ENCODE data around the gene FTSJ1. TPM values are rescaled to one million over a fixed set of nuclear protein-coding genes. Genes with fewer than 3 reads are reported as not detected.

The FTSJ1 gene
- polyA plus RNA-seq, 3 donors = 32.2 to 35.6 (median 34.8) TPM

DNA sequence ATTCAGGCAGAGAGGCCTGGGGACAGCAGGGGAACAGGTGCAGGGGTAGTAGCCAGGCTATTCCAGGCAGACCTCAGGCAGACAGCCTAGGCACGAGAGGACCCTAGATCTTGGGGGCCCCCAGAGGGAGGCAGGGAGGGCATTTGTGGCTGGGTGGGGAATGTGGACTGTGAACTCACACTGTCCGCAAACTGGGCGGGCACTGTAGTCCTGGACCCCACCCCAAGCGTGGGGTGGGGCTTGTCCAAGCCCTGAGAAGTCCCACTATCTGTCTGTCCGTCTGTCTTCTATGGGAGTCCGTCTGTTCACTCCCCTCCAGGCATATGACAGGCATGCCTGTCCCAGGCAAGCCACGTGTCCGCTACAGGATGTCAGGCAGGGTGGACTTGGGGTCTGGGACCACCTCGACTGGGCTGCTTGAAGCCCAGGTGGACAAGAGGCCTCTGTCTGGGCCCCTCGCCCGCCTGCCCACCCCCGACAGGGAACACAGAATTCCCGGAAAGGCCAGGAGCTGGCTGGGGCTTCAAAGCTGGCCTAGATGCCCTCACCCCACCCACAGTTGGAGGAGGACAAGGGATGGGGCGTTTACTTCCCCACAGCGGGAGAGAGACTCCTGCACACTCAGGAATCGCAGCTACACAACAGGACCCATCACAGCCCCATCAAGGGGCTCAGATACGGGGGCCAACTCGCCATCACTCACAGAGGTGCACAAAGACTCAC, 5.7 kb upstream of the FTSJ1 start, which contains the start of gene SLC38A5:
TSS of gene SLC38A5 (minus strand) at position 151 of the 723 bp plus-strand sequence. CDS start 2,336 bp downstream, outside the sequence.
- no peak for DNase-seq (ENCODE audit: low read depth in 3 of 3, low spot score in 2 of 3)

DNA sequence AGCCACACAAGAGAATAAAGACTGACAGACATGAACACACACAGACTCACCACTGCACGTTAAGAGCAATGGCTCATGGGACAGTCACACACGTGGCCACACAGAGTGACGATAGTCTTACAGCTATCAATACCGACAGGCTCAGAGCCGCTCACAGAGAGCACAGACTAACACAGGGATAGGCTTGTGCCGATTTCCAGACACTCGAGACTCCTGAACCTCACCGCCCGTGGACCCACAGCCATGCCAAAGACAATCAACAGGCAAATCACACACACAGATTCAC, 5.2 kb upstream of the FTSJ1 start:
- no peak for DNase-seq (ENCODE audit: low read depth in 3 of 3, low spot score in 2 of 3)

DNA sequence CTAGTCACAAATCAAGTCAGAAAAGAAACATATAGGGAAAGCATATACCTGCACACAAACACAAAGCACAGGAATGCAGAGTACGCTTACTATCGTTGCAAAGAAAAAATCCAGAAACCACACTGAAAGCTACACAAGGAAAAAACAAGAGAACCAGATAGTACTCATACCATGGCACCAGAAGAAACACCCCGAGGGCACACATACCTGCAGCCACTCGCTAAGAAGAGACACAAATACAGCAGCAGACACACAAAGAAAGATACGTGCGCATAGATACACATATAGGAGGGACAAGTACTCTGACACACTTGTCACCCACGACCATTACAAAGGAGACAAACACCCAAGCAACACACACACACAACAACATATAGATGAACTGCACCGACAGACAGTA, 4.5 kb upstream of the FTSJ1 start:
- DNase-seq (ENCODE audit: low read depth in 3 of 3, low spot score in 2 of 3) = no peak

DNA sequence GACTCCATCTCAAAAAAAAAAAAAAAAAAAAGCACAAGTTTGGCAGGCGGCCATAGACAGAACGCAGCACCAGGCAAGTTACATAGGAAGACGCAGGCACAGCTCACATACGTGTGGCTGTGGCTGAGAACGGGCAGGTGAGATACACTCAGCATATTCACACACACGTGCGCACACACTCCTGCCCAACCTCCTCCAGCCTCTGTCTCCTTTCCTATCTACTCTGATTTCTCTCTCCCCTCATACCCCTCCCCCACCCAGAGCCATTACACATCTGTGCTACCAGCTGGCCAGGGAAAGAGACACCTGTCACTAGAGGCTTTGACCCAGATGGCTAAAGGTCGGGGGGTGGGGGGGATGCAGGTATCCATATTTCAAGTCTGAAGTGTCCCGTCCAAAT, 3.8 kb upstream of the FTSJ1 start:
- DNase-seq (ENCODE audit: low read depth in 3 of 3, low spot score in 2 of 3) = no peak

DNA sequence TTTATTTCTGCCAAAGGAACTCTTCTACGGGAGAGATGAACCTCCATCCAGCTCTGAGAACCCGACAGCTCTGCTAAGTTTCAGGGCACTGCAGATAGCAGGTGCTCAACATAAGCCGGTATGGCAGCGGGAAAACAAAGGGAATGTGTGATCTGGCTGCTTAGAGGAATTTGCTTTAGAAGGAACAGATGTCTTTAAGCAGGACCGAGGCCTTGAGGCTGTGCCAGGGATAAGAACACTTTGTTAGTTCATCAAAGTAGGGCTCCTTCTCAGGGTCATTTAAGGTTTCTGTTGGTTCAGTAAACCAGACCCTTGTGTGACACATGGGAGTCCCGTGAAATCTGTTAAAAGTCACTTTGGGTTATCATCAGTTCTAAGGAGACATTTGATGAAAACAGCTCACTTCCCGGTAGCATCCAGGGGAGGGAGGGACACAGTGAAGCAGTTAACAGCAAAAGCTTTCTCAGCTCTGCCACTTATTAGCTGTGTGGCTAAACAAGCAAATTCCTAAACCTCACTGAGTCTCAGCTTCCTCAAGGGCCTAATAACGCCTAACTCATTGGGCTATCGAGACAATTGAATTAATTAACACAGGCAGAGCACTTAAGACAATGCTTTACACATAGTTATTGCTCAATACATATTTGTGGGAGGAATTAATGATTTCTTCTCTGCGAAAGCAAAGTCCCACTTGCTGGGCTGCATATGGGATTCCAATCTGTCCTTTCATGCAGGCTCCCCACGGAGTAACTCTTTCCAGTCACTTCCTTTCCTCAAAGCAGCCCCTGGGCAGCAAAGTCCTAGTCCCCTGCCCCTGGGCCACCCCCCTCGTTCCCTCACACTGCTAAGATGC, 2.9 kb upstream of the FTSJ1 start:
- DNase-seq (ENCODE audit: low read depth in 3 of 3, low spot score in 2 of 3) = no peak

DNA sequence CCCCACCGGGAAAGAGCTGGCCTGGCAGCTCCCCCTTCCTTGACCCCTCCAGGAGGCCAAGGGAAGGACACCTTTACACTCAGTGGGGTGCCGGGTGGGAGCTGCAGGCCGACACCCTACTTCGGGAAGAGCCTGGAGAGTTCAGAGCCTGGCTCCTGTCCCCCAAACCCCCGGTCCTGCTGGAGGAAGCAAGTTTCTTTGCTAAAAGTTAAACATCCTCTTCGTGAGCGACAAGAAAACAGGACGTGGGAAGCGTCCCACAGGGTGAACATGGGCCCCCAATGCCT, 2.4 kb upstream of the FTSJ1 start:
- no peak for DNase-seq (ENCODE audit: low read depth in 3 of 3, low spot score in 2 of 3)

DNA sequence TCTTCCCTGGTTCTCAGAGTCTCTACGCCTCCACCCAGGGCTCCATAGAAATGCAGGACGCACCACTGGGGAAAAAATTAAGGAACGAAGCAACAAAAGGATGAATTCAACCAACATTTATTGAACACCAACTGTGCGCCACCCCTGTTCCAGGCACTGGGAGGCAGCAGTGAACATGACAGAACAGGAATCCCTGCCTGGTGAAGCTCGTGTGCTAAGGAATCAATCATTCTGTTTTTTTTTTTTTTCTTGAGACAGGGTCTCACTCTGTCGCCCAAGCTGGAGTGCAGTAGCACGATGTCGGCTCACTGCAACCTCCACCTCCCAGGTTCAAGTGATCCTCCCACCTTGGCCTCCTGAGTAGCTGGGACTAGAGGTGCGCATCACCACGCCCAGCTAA, 1.9 kb upstream of the FTSJ1 start:
- no peak for DNase-seq (ENCODE audit: low read depth in 3 of 3, low spot score in 2 of 3)

DNA sequence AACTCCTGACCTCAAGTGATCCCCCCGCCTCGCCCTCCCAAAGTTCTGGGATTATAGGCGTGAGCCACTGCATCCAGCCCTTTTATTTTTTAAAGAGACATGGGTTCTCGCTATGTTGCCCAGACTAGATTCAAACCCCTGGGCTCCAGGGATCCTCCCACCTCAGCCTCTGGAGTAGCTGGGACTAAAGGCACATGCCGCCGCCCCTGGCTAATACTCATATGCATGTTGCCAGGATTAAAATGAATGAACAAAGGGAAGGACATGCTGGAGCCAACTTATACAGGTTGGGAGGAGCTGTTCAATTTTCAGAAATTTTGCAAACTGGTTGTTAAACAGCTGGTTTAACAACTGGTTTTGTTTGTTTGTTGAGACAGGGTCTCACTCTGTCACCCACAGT, 1.4 kb upstream of the FTSJ1 start:
- DNase-seq (ENCODE audit: low read depth in 3 of 3, low spot score in 2 of 3) = no peak

DNA sequence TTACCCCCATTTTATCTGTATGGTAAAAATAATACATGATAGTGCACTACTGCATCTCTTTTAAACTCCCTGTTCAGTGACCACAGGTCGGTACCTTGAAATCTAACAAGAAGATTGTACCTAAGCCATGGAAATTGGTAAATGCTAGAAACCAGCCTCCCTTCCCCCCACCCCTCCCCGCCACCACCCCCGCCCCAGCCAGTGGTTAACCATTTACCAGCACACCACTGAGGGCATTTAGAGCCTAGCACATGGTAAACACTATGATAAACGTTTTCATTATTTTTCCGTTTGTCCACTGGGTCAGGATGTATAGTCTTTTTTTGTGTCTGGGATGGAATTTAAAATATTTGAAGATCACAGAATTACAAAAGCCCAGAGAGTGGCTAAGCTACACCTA, 703 bp upstream of the FTSJ1 start:
- no peak for DNase-seq (ENCODE audit: low read depth in 3 of 3, low spot score in 2 of 3)

DNA sequence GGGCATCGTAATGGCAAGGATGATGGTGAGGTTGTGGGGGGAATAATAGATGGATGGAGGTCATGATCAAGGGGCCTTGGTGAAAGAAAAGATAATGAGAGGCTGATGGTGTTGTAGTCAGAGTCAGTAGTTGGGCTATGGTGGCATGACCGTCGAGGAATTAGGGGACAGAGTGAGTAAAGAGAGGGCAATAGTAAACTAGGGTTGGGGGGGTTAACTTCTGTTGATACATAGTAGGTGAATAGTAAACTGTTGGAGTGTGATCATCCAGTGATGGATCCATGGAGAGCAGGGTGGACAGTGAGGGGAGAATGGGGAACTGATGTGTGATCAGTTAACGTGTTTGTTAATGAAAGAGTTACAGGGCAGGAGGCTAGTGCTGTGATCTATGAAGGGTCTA, 920 bp downstream of the FTSJ1 start:
- DNase-seq (ENCODE audit: low read depth in 3 of 3, low spot score in 2 of 3) = no peak

DNA sequence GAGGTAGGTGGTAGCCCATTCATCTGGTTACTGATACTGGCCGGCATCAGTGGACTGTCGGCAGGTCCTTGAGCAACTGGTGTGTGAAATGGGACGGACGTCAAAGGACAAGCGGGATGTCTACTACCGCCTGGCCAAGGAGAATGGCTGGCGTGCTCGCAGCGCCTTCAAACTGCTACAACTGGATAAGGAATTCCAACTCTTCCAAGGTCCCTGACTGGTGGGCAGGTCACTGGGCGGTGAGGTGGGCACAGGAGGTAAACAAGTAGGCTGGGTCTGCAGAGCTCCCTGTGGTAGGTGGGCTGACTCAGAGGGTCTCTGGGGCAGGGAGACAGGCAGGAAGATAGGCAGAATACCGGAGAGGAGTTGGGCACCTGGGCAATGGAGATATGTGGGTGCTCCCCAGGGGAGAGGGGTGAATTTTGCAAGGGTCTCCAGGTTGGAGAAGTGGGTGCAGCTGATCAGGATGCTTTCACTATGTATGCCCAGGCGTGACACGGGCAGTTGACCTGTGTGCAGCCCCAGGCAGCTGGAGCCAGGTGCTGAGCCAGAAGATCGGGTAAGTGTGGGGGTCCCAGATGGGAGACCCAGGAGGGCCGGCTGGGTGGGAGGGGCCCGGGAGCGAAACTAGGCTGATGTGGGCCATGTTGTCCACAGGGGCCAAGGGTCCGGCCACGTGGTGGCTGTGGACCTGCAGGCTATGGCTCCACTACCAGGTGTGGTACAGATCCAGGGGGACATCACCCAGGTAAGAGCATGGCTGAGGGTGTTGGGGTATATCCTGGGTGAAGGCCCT, 2.2 kb downstream of the FTSJ1 start:
- DNase-seq (ENCODE audit: low read depth in 3 of 3, low spot score in 2 of 3) = no peak

DNA sequence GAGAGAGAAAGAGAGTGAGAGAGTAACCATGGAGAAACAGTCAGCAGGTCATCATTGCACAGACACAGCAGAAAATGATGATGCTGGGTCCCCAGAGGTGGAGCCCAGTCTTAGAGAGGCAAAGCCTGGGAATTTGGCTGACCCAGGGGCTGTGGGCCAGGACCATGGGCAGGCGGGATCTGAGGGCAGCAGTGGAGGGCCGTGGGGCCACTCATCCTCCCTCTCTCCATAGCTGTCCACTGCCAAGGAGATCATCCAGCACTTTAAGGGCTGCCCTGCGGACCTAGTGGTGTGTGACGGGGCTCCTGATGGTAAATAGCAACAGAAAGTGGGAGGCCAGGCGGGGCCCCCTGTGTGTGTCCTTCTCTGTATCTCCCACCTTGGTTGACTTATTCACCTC, 2.8 kb downstream of the FTSJ1 start:
- DNase-seq (ENCODE audit: low read depth in 3 of 3, low spot score in 2 of 3) = no peak

DNA sequence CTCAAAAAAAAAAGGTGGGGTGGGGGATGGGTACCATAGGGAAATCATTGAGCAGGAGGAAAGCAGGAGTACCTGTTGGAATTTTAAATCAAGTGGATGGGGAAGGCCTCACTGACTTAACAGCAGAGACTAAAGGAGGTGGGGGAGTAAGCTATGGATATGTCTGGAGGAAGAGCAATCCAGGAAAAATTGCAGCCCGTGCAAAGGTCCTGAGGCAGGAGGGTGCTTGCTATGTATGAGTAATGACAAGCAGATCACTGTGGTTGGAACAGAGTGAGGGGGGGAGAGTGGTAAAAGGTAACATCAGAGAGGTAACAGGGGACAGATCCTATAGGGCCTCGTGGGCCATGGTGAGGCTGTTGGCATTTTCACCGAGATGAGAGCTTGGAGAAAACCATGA, 4.1 kb downstream of the FTSJ1 start:
- no peak for DNase-seq (ENCODE audit: low read depth in 3 of 3, low spot score in 2 of 3)

DNA sequence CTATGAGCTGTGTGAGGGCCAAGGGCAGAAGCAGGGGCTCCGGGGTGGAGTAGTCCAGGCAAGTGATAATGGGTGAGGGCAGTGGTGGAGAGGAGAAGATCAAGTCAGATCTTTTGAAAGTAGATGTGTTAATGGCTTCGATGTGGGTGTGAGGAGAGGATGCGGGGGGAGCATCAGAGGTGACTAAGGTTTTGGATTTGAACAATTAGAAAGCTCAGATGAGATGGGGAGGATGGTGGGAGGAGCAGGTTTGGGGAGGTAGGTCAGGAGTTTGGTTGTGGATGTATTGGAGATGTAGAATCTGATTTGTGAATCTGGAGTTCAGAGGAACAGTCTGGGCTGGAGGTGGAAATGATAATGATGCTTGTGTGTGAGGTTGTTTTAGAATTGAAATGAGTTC, 4.6 kb downstream of the FTSJ1 start:
- DNase-seq (ENCODE audit: low read depth in 3 of 3, low spot score in 2 of 3) = no peak

DNA sequence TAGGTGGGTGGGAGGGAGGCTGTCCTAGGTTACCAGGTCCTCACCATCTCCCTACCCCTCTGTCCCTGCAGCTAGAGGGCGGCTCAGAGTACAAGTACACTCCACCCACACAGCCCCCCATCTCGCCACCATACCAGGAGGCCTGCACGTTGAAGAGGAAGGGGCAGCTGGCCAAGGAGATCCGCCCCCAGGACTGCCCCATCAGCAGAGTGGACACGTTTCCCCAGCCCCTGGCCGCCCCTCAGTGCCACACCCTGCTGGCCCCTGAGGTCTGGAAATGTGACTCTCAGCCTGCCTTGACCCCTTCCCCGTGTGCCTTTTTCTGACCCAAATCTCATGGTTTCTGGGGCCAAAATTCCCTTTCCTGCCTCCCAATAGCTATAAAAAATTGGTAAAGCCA, 6.5 kb downstream of the FTSJ1 start:
- DNase-seq (ENCODE audit: low read depth in 3 of 3, low spot score in 2 of 3) = no peak

DNA sequence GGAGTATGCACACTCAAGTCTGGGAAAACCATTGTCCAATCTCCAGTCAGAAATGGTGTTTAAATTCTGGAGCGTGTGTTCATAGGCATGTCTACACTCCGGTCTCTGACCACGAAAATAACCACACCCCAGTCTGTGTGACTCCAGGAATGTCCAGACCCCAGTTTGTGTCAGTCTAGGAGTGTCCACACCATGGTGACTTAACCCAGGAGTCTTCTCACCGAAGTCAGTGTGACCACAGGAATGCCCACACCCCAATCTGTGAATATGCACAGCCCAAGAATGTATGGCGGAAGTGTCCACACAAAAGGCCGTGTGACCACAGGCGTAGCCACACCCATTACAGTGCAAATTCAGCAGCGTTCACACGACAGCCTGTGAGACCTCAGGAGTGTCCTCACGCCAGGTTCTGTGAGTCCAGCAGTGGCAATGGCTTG, 11.4 kb downstream of the FTSJ1 start:
- DNase-seq (ENCODE audit: low read depth in 3 of 3, low spot score in 2 of 3) = no peak

DNA sequence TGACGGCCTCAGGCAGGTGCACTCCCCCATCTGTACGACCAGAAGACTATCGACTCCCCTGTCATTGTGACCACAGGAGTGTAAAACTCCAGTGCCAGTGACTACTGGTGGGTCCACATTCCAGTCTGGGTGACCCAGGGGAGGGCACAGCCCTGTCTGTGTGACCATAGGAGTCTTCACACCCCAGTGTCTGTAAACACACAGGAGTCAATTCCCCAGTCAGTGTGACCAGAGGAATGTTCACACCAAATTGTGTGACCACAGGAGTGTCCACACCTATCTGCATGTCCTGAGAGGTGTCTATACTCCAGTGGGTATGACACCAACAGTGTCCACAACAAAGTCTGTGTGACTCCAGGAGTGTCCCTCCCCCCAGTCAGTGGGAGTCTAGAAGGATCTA, 12.0 kb downstream of the FTSJ1 start:
- no peak for DNase-seq (ENCODE audit: low read depth in 3 of 3, low spot score in 2 of 3)

DNA sequence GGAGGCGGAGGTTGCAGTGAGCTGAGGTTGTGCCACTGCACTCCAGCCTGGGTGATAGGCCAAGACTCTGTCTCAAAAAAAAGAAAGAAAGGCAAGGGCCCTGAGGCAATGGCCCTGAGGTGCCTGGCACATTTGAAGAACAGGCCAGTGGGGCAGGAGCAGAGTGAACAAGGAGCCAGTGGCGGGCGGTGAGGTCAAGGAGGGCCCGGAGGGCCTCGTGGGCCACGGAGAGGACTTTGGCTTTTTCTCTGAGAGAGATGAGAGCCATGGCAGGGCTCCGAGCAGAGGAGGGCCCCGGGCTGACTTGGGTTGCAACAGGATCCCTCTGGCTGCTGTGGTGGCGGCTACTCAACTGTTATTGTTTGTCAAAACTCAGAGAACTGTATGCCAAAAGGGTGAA, 13.3 kb downstream of the FTSJ1 start:
- no peak for DNase-seq (ENCODE audit: low read depth in 3 of 3, low spot score in 2 of 3)

DNA sequence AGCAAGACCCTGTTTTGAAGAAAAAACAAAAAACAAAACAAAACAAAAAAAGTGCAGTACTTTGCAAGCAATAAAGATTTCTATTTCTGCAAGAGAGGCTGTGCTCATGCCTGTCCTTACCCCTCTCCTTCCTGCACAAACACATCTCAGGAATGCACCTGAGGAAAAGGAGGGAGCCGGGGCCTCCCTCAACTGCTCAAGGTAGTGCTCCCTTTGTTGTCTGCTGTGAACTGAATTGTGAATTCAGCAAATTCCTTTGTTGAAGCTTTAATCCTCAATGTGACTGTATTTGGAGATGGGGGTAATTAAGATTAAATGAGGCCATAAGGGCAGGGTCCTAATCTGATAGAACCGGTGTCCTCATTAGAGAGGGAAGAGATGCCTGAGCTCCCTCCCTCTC, 13.9 kb downstream of the FTSJ1 start:
- DNase-seq (ENCODE audit: low read depth in 3 of 3, low spot score in 2 of 3) = no peak

DNA sequence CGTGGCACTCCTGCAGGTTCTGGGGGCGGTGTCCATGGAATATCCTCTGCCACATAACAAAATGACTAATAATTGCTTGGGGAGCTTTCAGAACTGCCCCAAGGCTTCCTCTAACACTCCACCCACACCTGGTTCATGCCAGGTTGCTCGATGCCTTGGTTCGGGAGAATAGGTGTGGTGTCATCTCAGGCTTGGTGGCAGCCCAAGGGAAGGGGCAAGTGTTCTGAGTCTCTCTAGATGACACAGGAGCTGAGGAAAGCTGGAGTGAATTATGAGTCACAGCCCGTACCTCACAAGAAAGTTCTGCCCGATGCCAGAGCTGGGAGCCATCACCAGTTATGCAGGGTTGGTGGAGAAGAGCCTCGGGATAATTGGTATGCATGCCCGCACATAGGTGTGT, 14.7 kb downstream of the FTSJ1 start:
- DNase-seq (ENCODE audit: low read depth in 3 of 3, low spot score in 2 of 3) = no peak

DNA sequence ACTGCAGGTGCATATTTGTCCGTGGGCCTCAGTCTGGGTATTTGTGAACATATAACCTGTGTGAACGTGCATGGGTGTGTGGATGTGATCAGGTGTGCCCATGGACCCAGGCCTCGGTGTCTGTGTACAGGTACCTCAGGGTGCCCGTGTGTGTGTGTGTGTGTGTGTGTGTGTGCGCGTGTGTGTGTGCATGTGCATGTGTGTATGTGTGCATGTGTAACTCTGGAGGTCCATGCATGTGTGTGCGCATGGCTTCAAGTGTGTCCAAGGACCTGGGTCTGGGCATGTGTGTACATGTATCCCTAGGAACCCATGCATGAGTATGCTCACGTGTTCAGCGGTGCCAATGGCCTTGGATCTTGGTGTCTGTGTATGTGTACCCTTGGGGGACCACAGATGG, 15.8 kb downstream of the FTSJ1 start:
- no peak for DNase-seq (ENCODE audit: low read depth in 3 of 3, low spot score in 2 of 3)
